ENCODE measurements around the gene EFCAB14.

EFCAB14 gene

DNA sequence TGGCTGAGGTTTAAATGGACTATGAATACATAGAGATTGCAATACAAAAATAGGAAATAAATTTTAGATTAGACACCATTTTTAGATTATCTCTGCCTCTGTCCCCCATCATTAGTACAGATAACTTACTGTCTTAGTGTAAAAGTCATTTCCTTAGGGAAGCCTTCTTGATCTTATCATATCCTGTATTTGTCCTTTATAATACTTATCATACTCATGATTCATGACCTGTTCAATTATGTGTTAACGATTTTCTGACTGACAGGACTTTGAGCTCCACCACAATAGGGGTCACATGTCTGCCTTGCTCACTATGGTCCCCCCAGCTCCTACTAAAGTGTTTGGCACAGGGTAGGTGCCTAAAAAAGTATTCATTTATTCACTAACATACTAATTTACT, 32.7 kb downstream of the EFCAB14 start:
- DNase-seq (ENCODE audit: low read depth) = no peak
- no peak overlapping the region for H3K4me3 ChIP-seq (ENCODE audit: low read depth, low read length)
- TF ChIP-seq CTCF (conservative IDR thresholded peaks at IDR 0.05; ENCODE audit: low read depth, low read length) = no peak

- no peak for DNase-seq (ENCODE audit: low read depth)
- TF ChIP-seq CTCF (conservative IDR thresholded peaks at IDR 0.05; ENCODE audit: low read depth, low read length) = no peak
- no peak overlapping the region for H3K4me3 ChIP-seq (ENCODE audit: low read depth, low read length)
Measured at GRCh38 chr1:46684670-46685069, 34.2 kb downstream of the EFCAB14 start.

DNA sequence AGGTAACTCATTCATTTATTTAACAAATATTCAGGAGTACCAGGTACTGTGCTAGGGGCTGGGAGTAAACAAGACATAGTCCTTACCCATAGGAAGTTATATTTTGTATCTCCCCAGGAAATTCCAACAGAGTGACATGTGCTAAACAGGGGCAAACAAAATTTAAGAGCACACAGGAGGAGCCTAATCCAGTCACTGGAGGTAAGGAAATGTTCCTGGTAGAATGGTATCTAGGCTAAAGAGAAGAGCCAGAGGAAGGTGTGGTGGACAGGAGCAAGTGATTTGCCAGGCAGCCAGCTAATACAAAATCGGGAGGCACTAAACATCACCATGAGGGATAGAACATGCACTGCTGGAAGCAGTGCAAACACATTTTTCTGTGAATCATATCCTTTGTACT, 36.9 kb downstream of the EFCAB14 start:
- DNase-seq (ENCODE audit: low read depth) = no peak
- no peak overlapping the region for H3K4me3 ChIP-seq (ENCODE audit: low read depth, low read length)
- no peak for TF ChIP-seq CTCF (conservative IDR thresholded peaks at IDR 0.05; ENCODE audit: low read depth, low read length)

DNA sequence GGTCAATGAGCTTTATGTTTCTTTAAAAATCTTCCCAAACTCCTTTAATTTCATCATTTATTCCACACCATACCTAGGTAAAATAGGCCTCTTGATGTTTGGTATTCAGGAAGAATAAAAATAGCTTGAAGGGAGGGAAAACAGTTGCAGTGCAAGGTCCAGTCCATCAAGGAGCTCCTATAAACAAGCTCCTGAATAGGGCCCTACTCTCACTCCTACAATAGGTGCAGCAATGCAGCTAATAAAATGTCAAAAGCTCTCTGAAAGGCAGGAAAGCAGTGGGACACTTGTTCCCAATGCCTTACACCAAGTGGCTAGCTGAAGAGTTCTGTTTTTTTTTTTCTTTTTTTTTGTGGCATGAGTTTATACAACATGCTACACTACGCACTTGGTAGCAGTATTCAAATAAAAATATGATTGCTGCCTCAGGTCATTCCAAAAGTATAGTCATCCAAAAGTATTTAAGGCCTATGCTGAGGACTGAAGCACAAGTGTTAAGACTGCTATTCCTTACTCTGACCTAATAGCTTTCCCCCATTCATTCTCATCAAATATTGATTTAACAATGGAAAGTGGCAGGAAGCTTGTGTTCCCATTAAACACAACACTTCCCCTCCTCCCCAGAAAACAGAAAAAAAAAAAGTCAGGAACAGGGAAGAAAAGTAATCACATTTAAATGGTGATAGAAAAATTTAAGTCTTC, 37.4 kb downstream of the EFCAB14 start:
- TF ChIP-seq CTCF (conservative IDR thresholded peaks at IDR 0.05; ENCODE audit: low read depth, low read length) = no peak
- H3K4me3 ChIP-seq (ENCODE audit: low read depth, low read length) = no peak overlapping the region
- DNase-seq (ENCODE audit: low read depth) = no peak

GRCh38 chr1:46679789-46680573, 38.9 kb downstream of the EFCAB14 start:
- TF ChIP-seq CTCF (conservative IDR thresholded peaks at IDR 0.05; ENCODE audit: low read depth, low read length) = no peak
- DNase-seq (ENCODE audit: low read depth) = no peak
- no peak overlapping the region for H3K4me3 ChIP-seq (ENCODE audit: low read depth, low read length)

DNA sequence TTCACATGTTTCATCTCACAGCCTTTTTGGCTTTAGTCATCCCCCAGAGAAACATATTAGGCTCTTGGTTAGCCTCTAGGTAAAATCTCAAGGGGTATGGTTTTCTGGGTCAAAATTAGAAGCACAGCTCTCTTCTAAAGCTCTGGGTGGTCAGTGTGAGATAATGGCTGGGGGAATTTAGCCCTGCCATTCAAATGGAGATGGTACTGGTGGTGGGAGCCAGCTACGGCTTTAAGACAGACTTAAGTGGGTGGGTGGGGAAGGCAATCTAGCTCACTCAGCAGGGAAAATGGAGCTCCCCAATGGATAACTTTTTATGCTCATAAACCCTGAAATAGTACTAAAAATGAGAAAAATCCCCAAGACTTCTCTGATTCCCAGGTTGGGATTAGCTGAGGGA, 41.6 kb downstream of the EFCAB14 start:
- no peak for DNase-seq (ENCODE audit: low read depth)
- no peak overlapping the region for H3K4me3 ChIP-seq (ENCODE audit: low read depth, low read length)
- TF ChIP-seq CTCF (conservative IDR thresholded peaks at IDR 0.05; ENCODE audit: low read depth, low read length) = no peak

Data from choroid plexus epithelial cell (primary cell).